Mesothelial cell of epicardium (in vitro differentiated cells): Measurements from ENCODE around the gene SLC15A4. TPM values are rescaled to one million over a fixed set of nuclear protein-coding genes. Genes with fewer than 3 reads are reported as not detected.

Source experiments
- DNase-seq, 2 experiments: peaks; one replicate each; pipeline ENCODE4 v3.0.0; 2021; ENCODE audit warnings: low spot score in 2 of 2; ENCODE audit not compliant: unreplicated experiment in 2 of 2
- H3K27ac Mint-ChIP-seq: 2 replicates; pipeline ENCODE4 v1.8.0; 2021; ENCODE audit warnings: mixed read lengths
- H3K27me3 Mint-ChIP-seq: 2 replicates; pipeline ENCODE4 v1.8.0; 2021; ENCODE audit warnings: low read depth, mixed read lengths
- H3K36me3 Mint-ChIP-seq: 2 replicates; pipeline ENCODE4 v1.8.0; 2021; ENCODE audit warnings: mixed read lengths
- H3K4me1 Mint-ChIP-seq: 2 replicates; pipeline ENCODE4 v1.8.0; 2021; ENCODE audit warnings: mixed read lengths
- H3K4me3 Mint-ChIP-seq: 2 replicates; pipeline ENCODE4 v1.8.0; 2021; ENCODE audit warnings: mild to moderate bottlenecking, moderate library complexity, mixed read lengths
- H3K9me3 Mint-ChIP-seq: 2 replicates; pipeline ENCODE4 v1.8.0; 2021; ENCODE audit warnings: mixed read lengths
- CTCF ChIP-seq: fragments of 200-600 bp; sonication (generic); IDR thresholded peaks from one replicate; pipeline ENCODE4 v1.5.0; 2021; ENCODE audit warnings: antibody characterized with exemption; ENCODE audit not compliant: unreplicated experiment
- total RNA-seq: library from RNA; stranded (reverse); gene quantifications from 3 replicates; pipeline ENCODE4 v1.2.1, GENCODE V29; 2021

Gene SLC15A4
- total RNA-seq, 1 donor from 2014 or later = 26.6 TPM

DNA sequence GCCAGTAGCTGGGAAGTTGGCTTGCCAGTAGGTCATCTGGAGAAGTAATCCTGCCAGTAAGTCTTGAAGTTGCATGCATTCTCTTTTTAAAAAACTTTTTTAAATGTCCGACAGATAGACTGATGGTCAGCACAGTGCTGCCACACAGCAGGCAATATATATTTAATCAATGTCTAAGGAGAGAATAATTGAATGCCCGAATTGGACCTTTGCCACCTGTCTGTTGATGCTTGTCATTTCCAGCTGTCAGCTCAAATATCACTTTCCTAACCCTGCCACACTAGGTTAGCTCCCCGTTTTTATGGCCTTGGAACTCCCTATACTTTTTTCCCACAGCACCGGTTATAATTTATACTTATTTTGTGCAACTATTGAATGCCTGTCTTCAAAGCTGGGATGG is 2.1 kb upstream of the SLC15A4 start:
- Mint-ChIP-seq H3K4me1 (peaks cover 22% of the 10 kb centered on the region), H3K4me3 (peak overlapping the region; percentile 14), H3K9me3 (peaks cover 6% of the 10 kb centered on the region), H3K27ac (no peak overlapping the region), H3K27me3 (no peaks in the 10 kb centered on the region), H3K36me3 (peaks cover 9% of the 10 kb centered on the region)
- DNase-seq = no peak
- no peak for TF ChIP-seq CTCF

GRCh38 chr12:128823216-128823915 is 392 bp downstream of the SLC15A4 start:
- Mint-ChIP-seq H3K4me1 (peaks cover 26% of the 10 kb centered on the region), H3K27me3 (no peaks in the 10 kb centered on the region), H3K27ac (peak overlapping the region; percentile 50), H3K9me3 (peaks cover 6% of the 10 kb centered on the region), H3K36me3 (peaks cover 9% of the 10 kb centered on the region), H3K4me3 (peak overlapping the region; percentile 91)
- DNase-seq = peak in 1 of 2 experiments; percentile 30
- no peak for TF ChIP-seq CTCF

DNA sequence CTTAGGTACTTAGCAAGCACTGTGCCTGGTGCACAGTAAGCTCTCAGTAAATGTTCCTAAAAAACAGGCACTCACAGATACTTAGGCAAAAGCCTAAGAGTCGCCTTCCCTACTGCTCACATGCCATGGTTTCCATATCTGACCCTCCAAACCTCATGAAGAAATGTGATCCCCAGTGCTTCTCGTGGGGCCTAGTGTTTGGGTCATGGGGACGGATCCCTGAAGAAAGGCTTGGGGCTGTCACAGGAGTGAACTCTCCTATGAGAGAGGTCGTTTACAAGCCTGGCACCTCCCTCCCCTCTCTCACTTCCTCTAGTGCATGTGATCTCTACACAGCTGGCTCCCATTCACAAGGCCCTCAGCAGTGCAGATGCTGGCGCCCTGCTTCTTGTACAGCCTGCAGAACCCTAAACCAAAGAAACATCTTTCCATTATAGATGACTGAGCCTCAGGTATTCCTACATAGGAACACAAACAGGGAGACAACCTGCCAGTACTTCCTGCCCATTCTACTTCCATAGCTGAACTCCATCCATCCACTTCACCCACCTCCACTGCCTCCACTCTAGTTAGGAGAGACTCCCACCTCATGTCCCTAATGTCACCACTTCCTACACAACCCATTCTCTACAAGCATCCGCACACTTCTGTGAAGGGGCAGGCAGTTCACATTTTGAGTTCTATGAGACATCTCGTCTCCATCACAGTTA is 2.9 kb downstream of the SLC15A4 start:
- H3K27ac Mint-ChIP-seq = no peak overlapping the region
- no peak for TF ChIP-seq CTCF
- peaks cover 36% of the 10 kb centered on the region for H3K4me1 Mint-ChIP-seq
- no peak for DNase-seq
- no peaks in the 10 kb centered on the region for H3K9me3 Mint-ChIP-seq
- no peak overlapping the region for H3K4me3 Mint-ChIP-seq
- H3K36me3 Mint-ChIP-seq = no peaks in the 10 kb centered on the region
- no peaks in the 10 kb centered on the region for H3K27me3 Mint-ChIP-seq

- Mint-ChIP-seq H3K9me3 (no peaks in the 10 kb centered on the region), H3K27me3 (no peaks in the 10 kb centered on the region), H3K36me3 (no peaks in the 10 kb centered on the region), H3K27ac (no peak overlapping the region), H3K4me3 (no peak overlapping the region), H3K4me1 (peaks cover 31% of the 10 kb centered on the region)
- no peak for DNase-seq
- TF ChIP-seq CTCF = no peak
Observed at GRCh38 chr12:128820253-128820652, 3.5 kb downstream of the SLC15A4 start.

DNA sequence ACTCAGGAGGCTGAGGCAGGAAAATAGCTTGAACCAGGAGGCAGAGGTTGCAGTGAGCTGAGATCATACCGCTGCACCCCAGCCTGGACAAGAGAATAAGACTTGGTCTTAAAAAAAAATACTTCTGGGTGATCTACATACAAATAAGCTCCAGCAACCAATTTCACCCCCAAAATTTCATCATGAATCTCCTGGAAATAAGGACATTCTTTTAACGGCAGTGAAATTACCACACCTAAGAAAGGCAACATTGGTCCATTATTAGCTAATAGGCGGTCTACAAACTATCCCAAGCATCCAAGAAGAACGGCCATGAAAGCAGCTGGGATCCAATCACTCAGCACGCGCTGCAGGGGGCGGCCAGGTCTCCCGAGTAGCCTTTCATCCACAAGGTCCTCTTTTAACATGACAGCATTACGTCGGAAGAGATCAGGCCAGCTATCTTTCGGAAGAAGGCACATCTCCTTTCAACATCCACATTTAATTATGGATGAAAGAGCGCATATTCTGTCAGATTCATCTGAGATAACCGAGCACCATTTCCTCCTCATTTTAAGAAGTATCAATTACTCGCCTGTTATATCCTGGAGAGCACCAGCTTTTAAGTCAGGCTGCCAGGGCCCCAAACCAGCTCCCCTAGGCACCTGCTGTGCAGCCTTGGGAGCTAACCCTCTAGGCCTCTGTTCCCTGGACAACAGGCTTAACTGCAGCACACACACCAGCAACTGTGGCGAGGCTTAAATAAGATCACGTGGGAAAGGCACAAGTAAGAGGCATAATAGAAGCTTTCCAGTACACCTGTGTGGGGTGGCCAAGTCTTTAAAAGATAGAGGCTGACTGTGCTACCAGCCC is 4.2 kb downstream of the SLC15A4 start:
- Mint-ChIP-seq H3K4me1 (peaks cover 25% of the 10 kb centered on the region), H3K27me3 (no peaks in the 10 kb centered on the region), H3K27ac (no peak overlapping the region), H3K9me3 (no peaks in the 10 kb centered on the region), H3K36me3 (peaks cover 6% of the 10 kb centered on the region), H3K4me3 (no peak overlapping the region)
- DNase-seq = no peak
- TF ChIP-seq CTCF = no peak
